HepG2 (cell line): ENCODE measurements around the gene UNC5CL. TPM values are rescaled to one million over a fixed set of nuclear protein-coding genes. Genes with fewer than 3 reads are reported as not detected.

Source experiments
- AGO2 ChIP-seq: fragments of 200-400 bp; formaldehyde crosslinking; optimal IDR thresholded peaks from 2 replicates; pipeline ENCODE3; 2017; ENCODE audit warnings: mild to moderate bottlenecking, low read depth, low read length, moderate library complexity
- BRCA1 ChIP-seq: sonication (generic); formaldehyde crosslinking; IDR thresholded peaks from 2 replicates; pipeline ENCODE4 v1.4.0; 2020; ENCODE audit warnings: missing genetic modification reagents
- CEBPB ChIP-seq: IDR thresholded peaks from 2 replicates; pipeline ENCODE4 v1.6.1; 2011; ENCODE audit warnings: low read depth, low read length, improper control_type of control experiment, borderline replicate concordance
- FOXK2 ChIP-seq: fragments of 450-650 bp; IDR thresholded peaks from 2 replicates; pipeline ENCODE4 v1.6.1; 2016
- KMT2A ChIP-seq: sonication (generic); formaldehyde crosslinking; IDR thresholded peaks from 2 replicates; pipeline ENCODE4 v1.4.0; 2020; ENCODE audit warnings: missing genetic modification reagents
- SAP130 ChIP-seq: IDR thresholded peaks from 2 replicates; pipeline ENCODE4 v1.6.1; 2016; ENCODE audit warnings: low read depth
- YEATS4 ChIP-seq: sonication (generic); formaldehyde crosslinking; IDR thresholded peaks from 2 replicates; pipeline ENCODE4 v1.4.0; 2020; ENCODE audit warnings: missing genetic modification reagents, borderline replicate concordance
- ZMYM3 ChIP-seq: sonication (generic); formaldehyde crosslinking; IDR thresholded peaks from 2 replicates; pipeline ENCODE4 v1.5.1; 2020; ENCODE audit warnings: mild to moderate bottlenecking, missing genetic modification reagents
- ZNF260 ChIP-seq: sonication (generic); formaldehyde crosslinking; IDR thresholded peaks from 2 replicates; pipeline ENCODE4 v1.4.0; 2020; ENCODE audit warnings: missing genetic modification reagents, low read depth, mild to moderate bottlenecking, borderline replicate concordance
- ZNF451 ChIP-seq: sonication (generic); formaldehyde crosslinking; IDR thresholded peaks from 2 replicates; pipeline ENCODE4 v1.5.0; 2020; ENCODE audit warnings: mild to moderate bottlenecking, missing genetic modification reagents
- ZNF547 ChIP-seq: sonication (generic); formaldehyde crosslinking; IDR thresholded peaks from 2 replicates; pipeline ENCODE4 v1.5.1; 2020; ENCODE audit warnings: mild to moderate bottlenecking, missing genetic modification reagents
- ZNF550 ChIP-seq: sonication (generic); formaldehyde crosslinking; IDR thresholded peaks from 2 replicates; pipeline ENCODE4 v1.4.0; 2020; ENCODE audit warnings: mild to moderate bottlenecking, missing genetic modification reagents, borderline replicate concordance
- polyA plus RNA-seq, 8 experiments: library from polyadenylated mRNA; depleted of rRNA in 3 of 8; stranded (reverse) in 7 of 8; unstranded in 1 of 8; fragments of >200 nt; fragmentation: Illumina TruSeq in 4 of 8; extraction: Trizol in 4 of 8; gene quantifications; 2 replicates each; pipeline versions ENCODE4 v1.2.1 to v1.2.3, GENCODE V29; 2011 to 2016; ENCODE audit warnings: low read depth in 4 of 8, missing spikeins in 1 of 8, mixed read lengths in 1 of 8; ENCODE audit not compliant: insufficient read depth in 1 of 8
- total RNA-seq, 5 experiments: library from RNA; depleted of rRNA; stranded (reverse); fragments of >200 nt; fragmentation: Illumina TruSeq; extraction: Trizol; gene quantifications; 2 replicates each; pipeline ENCODE4 v1.2.3, GENCODE V29; 2016; ENCODE audit warnings: low read depth in 1 of 5
- TF ChIP-seq, protein P1 (sequence below): sonication (generic); formaldehyde crosslinking; IDR thresholded peaks from 2 replicates; pipeline ENCODE4 v1.4.0; 2020; ENCODE audit warnings: mild to moderate bottlenecking, missing genetic modification reagents, borderline replicate concordance
- TF ChIP-seq, protein P2 (sequence below): sonication (generic); formaldehyde crosslinking; conservative IDR thresholded peaks from 2 replicates; pipeline ENCODE4 v1.4.0; 2020; ENCODE audit warnings: missing genetic modification reagents
- TF ChIP-seq, protein P3 (sequence below): sonication (generic); formaldehyde crosslinking; IDR thresholded peaks from 2 replicates; pipeline ENCODE4 v1.8.0; 2022; ENCODE audit warnings: mild to moderate bottlenecking, missing genetic modification reagents, borderline replicate concordance
- TF ChIP-seq, protein P4 (sequence below): sonication (generic); formaldehyde crosslinking; IDR thresholded peaks from 2 replicates; pipeline ENCODE4 v1.5.0; 2020; ENCODE audit warnings: mild to moderate bottlenecking, missing genetic modification reagents, borderline replicate concordance

Gene UNC5CL
- total and polyA plus RNA-seq, 2 of the 13 experiments (the other 11 are each of a cell fraction or from before 2014, with no cell fraction given) = 2.4 to 2.5 TPM

DNA sequence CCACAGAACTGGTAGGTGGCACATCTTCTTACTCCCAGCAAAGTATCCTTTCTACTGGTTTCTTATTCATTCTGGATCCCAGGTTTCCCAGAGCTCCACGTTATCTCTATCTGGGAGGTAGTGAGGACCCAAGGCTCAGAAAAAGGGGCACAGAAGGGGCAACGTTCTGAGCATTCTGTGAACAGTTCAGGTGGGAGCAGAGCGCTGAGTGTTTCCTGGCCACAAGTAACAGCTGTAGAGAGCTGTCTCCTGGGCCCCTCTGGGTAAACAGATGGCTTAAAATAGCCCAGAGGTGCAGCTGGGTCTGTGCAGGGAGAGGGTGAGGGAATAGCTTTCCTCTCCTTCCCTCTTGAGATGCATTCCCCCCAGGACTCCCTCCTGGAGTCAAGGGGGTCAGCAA, 16.1 kb upstream of the UNC5CL start (continued):
- TF ChIP-seq ZMYM3 (CRISPR knock-in tag) (no peak), FOXK2 (no peak), ZNF260 (CRISPR knock-in tag) (no peak), ZNF550 (CRISPR knock-in tag) (no peak), CEBPB (no peak), KMT2A (CRISPR knock-in tag) (no peak), YEATS4 (no peak), ZNF451 (CRISPR knock-in tag) (no peak), BRCA1 (no peak), SAP130 (CRISPR knock-in tag) (peak; percentile 73), ZNF547 (CRISPR knock-in tag) (0 out of 2 replicates have a peak, but pooled peaks have one; percentile 38), AGO2 (no peak)
- TF ChIP-seq, protein P1, sequence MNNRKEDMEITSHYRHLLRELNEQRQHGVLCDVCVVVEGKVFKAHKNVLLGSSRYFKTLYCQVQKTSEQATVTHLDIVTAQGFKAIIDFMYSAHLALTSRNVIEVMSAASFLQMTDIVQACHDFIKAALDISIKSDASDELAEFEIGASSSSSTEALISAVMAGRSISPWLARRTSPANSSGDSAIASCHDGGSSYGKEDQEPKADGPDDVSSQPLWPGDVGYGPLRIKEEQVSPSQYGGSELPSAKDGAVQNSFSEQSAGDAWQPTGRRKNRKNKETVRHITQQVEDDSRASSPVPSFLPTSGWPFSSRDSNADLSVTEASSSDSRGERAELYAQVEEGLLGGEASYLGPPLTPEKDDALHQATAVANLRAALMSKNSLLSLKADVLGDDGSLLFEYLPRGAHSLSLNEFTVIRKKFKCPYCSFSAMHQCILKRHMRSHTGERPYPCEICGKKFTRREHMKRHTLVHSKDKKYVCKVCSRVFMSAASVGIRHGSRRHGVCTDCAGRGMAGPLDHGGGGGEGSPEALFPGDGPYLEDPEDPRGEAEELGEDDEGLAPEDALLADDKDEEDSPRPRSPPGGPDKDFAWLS = no peak
- TF ChIP-seq, protein P2, sequence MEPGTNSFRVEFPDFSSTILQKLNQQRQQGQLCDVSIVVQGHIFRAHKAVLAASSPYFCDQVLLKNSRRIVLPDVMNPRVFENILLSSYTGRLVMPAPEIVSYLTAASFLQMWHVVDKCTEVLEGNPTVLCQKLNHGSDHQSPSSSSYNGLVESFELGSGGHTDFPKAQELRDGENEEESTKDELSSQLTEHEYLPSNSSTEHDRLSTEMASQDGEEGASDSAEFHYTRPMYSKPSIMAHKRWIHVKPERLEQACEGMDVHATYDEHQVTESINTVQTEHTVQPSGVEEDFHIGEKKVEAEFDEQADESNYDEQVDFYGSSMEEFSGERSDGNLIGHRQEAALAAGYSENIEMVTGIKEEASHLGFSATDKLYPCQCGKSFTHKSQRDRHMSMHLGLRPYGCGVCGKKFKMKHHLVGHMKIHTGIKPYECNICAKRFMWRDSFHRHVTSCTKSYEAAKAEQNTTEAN = no peak
- TF ChIP-seq, protein P3, sequence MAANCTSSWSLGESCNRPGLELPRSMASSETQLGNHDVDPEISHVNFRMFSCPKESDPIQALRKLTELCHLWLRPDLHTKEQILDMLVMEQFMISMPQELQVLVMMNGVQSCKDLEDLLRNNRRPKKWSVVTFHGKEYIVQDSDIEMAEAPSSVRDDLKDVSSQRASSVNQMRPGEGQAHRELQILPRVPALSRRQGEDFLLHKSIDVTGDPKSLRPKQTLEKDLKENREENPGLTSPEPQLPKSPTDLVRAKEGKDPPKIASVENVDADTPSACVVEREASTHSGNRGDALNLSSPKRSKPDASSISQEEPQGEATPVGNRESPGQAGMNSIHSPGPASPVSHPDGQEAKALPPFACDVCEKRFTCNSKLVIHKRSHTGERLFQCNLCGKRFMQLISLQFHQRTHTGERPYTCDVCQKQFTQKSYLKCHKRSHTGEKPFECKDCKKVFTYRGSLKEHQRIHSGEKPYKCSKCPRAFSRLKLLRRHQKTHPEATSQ (CRISPR knock-in tag) = no peak
- TF ChIP-seq, protein P4, sequence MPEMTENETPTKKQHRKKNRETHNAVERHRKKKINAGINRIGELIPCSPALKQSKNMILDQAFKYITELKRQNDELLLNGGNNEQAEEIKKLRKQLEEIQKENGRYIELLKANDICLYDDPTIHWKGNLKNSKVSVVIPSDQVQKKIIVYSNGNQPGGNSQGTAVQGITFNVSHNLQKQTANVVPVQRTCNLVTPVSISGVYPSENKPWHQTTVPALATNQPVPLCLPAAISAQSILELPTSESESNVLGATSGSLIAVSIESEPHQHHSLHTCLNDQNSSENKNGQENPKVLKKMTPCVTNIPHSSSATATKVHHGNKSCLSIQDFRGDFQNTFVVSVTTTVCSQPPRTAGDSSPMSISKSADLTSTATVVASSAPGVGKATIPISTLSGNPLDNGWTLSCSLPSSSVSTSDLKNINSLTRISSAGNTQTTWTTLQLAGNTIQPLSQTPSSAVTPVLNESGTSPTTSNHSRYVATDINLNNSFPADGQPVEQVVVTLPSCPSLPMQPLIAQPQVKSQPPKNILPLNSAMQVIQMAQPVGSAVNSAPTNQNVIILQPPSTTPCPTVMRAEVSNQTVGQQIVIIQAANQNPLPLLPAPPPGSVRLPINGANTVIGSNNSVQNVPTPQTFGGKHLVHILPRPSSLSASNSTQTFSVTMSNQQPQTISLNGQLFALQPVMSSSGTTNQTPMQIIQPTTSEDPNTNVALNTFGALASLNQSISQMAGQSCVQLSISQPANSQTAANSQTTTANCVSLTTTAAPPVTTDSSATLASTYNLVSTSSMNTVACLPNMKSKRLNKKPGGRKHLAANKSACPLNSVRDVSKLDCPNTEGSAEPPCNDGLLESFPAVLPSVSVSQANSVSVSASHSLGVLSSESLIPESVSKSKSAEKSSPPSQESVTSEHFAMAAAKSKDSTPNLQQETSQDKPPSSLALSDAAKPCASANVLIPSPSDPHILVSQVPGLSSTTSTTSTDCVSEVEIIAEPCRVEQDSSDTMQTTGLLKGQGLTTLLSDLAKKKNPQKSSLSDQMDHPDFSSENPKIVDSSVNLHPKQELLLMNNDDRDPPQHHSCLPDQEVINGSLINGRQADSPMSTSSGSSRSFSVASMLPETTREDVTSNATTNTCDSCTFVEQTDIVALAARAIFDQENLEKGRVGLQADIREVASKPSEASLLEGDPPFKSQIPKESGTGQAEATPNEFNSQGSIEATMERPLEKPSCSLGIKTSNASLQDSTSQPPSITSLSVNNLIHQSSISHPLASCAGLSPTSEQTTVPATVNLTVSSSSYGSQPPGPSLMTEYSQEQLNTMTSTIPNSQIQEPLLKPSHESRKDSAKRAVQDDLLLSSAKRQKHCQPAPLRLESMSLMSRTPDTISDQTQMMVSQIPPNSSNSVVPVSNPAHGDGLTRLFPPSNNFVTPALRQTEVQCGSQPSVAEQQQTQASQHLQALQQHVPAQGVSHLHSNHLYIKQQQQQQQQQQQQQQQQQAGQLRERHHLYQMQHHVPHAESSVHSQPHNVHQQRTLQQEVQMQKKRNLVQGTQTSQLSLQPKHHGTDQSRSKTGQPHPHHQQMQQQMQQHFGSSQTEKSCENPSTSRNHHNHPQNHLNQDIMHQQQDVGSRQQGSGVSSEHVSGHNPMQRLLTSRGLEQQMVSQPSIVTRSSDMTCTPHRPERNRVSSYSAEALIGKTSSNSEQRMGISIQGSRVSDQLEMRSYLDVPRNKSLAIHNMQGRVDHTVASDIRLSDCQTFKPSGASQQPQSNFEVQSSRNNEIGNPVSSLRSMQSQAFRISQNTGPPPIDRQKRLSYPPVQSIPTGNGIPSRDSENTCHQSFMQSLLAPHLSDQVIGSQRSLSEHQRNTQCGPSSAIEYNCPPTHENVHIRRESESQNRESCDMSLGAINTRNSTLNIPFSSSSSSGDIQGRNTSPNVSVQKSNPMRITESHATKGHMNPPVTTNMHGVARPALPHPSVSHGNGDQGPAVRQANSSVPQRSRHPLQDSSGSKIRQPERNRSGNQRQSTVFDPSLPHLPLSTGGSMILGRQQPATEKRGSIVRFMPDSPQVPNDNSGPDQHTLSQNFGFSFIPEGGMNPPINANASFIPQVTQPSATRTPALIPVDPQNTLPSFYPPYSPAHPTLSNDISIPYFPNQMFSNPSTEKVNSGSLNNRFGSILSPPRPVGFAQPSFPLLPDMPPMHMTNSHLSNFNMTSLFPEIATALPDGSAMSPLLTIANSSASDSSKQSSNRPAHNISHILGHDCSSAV = no peak
